H4 (cell line): ENCODE results near the gene PLEKHG4. TPM values are rescaled to one million over a fixed set of nuclear protein-coding genes. Genes with fewer than 3 reads are reported as not detected.

Source experiments
- DNase-seq: peaks from one replicate; pipeline ENCODE4 v3.0.0-alpha.2; 2015; ENCODE audit warnings: low spot score
- total RNA-seq: library from RNA; depleted of rRNA; stranded (reverse); fragments of >200 nt; shearing (Covaris generic); gene quantifications from 2 replicates; pipeline ENCODE4 v1.2.3, GENCODE V29; 2014; rRNA removed

PLEKHG4 gene
- total RNA-seq, 1 experiment from 2014 or later, result 2.4 TPM

DNA sequence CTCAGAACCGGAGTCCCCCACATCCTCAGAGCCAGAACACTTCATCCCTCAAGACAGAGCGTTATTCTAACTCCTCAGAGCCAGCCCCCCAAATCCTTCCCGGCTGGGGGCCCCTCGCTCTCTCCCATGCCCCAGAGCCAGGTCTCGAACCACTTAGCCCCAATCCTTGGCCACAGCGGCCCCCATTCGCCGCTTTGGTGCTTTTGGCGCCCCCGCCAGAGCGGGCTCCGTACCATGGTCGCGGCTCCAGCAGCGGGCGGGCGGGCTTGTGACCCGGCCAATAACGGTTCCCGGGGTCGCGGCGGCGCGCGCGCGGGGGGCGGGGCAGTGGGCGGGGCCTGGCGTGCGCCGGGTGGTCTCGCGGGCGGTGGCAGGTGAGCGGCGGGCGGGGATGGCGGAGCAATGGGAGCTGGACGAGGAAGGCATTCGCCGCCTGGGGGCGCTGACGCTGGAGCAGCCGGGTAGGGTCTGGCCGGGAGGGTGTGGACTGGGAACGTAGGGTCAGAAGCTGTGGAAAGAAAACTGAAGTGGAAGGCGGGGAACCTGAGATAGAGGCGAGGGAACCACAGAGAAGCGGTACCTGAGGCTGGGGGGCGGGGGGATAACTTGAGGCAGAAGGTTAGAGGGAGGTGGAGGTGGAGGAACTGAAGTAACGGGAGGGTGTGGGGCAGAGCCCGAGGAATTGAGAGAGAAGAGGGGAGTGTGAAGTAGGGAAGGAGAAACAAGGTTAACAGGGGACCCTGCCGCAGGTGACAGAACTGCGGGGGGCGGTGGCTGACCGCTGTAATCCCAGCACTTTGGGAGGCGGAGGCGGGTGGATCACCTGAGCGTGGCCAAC lies 47.4 kb downstream of the PLEKHG4 start, which contains the start of the genes KCTD19 and LRRC36:
TSS of gene KCTD19 (minus strand) at position 270 of the 838 bp plus-strand sequence. CDS start at position 236, 34 bp downstream.
TSS of gene LRRC36 (plus strand) at position 344 of the 838 bp plus-strand sequence. CDS start at position 392, 48 bp downstream.
- no peak for DNase-seq

DNA sequence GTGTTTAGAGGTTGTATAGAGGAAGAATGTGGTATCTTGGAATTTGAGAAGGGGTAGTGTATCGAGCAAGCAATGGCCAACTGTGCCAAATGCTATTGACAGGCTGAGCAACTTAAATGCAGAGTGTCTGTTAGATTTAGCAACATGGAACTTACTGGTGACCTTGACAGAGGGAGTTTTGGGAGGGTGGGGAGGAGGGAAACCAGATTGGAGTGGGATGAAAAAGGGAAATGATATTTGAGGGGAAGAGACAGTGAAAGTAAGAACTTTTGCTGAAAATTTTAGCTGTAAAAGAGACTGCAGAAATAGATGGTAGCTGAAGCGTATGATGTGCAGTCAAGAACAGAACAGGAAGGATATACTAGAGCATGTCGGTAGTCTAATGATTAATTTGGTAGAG lies 48.4 kb downstream of the PLEKHG4 start:
- no peak for DNase-seq

DNA sequence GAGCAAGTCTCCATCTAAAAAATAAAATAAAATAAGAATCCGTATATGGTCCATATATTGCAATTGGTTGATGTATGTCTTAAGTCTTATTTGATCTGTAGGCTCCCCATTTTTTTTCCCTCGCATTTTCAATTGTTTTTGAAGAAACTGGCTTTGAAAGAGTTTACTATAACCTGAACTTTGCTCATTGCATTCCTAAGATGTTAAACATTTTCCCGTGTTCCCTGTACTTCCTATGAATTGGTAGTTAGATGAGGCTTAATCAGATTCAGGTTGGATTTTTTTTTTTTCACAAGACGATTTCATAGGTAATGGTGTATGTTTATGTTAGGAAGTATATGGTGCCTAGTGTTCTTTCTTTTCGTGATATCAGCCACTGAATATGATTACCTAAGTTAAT lies 50.6 kb downstream of the PLEKHG4 start:
- DNase-seq, result no peak

DNA sequence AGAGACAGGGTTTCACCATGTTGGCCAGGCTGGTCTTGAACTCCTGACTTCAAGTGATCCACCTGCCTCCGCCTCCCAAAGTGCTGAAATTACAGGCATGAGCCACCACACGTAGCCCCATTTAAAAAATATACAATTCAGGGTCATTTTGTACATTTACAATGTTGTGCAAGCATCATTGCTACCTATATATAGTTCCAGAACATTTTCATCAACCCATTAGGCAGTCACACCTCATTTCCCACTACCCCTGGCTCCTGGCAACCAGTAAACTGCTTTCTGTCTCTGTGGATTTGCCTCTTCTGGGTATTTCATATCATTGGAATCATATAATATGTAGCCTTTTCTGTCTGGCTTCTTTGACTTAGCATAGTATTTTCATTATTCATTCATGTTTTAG lies 54.0 kb downstream of the PLEKHG4 start:
- no peak for DNase-seq

DNA sequence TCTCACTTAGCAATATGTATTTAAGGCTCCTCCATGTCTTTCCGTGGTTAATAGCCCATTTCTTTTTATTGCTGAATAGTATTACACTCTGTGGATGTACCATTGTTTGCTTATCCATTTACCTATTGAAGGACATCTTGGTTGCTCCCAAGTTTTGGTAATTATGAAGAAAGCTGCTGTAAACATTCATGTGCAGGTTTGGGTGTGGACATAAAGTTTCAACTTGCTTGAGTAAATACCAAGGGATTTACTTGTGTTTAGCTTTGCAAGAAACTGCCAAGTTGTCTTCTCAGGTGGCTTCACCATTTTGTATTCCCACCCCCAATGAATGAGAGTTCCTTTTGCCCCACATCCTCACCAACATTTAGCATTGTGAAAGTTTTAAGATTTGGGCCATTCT lies 56.8 kb downstream of the PLEKHG4 start:
- no peak for DNase-seq

GRCh38 chr16:67336648-67337047 lies 57.3 kb downstream of the PLEKHG4 start:
- no peak for DNase-seq

Other genes starting within 250 kb of the PLEKHG4 start
- gene PHAF1, start 169.6 kb upstream of the PLEKHG4 start, total RNA-seq, result 13.8 and 14.8 TPM in 2 replicates
- 21.2 and 21.6 TPM in 2 replicates for gene B3GNT9, start 128.5 kb upstream of the PLEKHG4 start, total RNA-seq
- gene TRADD, start 119.6 kb upstream of the PLEKHG4 start, total RNA-seq, result 13.6 and 17.9 TPM in 2 replicates
- 1.3 and 3.3 TPM in 2 replicates for gene FBXL8, start 119.6 kb upstream of the PLEKHG4 start, total RNA-seq
- 0.50 TPM in 1 of 2 replicates, not detected in the other for gene HSF4, start 114.8 kb upstream of the PLEKHG4 start, total RNA-seq
- gene NOL3, start 109.0 kb upstream of the PLEKHG4 start, total RNA-seq, result 39.4 and 47.9 TPM in 2 replicates
- gene MATCAP1, start 95.6 kb upstream of the PLEKHG4 start, total RNA-seq, result 3.5 and 4.5 TPM in 2 replicates
- not detected in 2 replicates for gene EXOC3L1, start 89.4 kb upstream of the PLEKHG4 start, total RNA-seq
- 78.4 and 80.7 TPM in 2 replicates for gene E2F4, start 87.4 kb upstream of the PLEKHG4 start, total RNA-seq
- 0.06 and 0.29 TPM in 2 replicates for gene ELMO3, start 80.4 kb upstream of the PLEKHG4 start, total RNA-seq
- 31.1 and 38.4 TPM in 2 replicates for gene TMEM208, start 52.4 kb upstream of the PLEKHG4 start, total RNA-seq
- gene FHOD1, start 32.1 kb upstream of the PLEKHG4 start, total RNA-seq, result 18.4 and 21.2 TPM in 2 replicates
- gene SLC9A5, start 30.6 kb upstream of the PLEKHG4 start, total RNA-seq, result 0.81 and 1.4 TPM in 2 replicates
- not detected in 2 replicates for gene KCTD19, start 47.2 kb downstream of the PLEKHG4 start, total RNA-seq
- gene LRRC36, start 47.3 kb downstream of the PLEKHG4 start, total RNA-seq, result 0.79 TPM in 1 of 2 replicates, not detected in the other
- gene TPPP3, start 114.0 kb downstream of the PLEKHG4 start, total RNA-seq, result not detected in 2 replicates
- gene ZDHHC1, start 136.9 kb downstream of the PLEKHG4 start, total RNA-seq, result 3.0 and 3.2 TPM in 2 replicates
- gene HSD11B2, start 151.6 kb downstream of the PLEKHG4 start, total RNA-seq, result 0.10 TPM in 1 of 2 replicates, not detected in the other
- 99.0 and 101 TPM in 2 replicates for gene ATP6V0D1, start 201.6 kb downstream of the PLEKHG4 start, total RNA-seq
- gene AGRP, start 204.0 kb downstream of the PLEKHG4 start, total RNA-seq, result not detected in 2 replicates
- 10.4 and 11.0 TPM in 2 replicates for gene RIPOR1, start 249.3 kb downstream of the PLEKHG4 start, total RNA-seq